HG02973 (cell line): Measurements from ENCODE around the gene TRDN.
A peak's percentile ranks its signal among the peaks of the same experiment; 100 is the strongest.
"Not testable (repeated sequence)": the region's sequence is repeated elsewhere in the genome, so short reads cannot be mapped to it uniquely, and the experiment has no call there.

ENCODE experiments used
- ATAC-seq: cut with Tn5 transposase; IDR thresholded peaks from one replicate; pipeline ENCODE4 v1.9.1; 2021; ENCODE audit warnings: moderate library complexity; ENCODE audit not compliant: unreplicated experiment

The TRDN gene

DNA sequence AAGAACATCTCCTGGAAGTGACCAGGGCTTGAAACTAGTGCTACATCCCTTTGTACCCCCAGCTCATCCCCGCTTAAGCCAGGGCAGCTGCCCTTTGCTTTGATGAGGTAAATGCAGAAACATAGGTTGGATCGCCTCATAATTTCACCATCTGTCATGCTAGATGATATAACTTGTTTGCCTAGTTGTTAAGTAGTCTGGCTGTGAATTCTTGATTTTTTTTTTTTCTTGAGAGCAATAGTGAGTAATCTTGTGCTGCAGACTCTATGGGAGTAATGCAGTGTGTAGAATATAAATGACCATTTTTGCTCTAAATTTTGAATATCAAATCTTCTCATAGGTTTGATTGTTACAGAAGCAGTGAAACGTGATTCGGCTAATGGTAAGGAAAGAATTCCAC is 4.1 kb downstream of the TRDN start:
- ATAC-seq: no peak

DNA sequence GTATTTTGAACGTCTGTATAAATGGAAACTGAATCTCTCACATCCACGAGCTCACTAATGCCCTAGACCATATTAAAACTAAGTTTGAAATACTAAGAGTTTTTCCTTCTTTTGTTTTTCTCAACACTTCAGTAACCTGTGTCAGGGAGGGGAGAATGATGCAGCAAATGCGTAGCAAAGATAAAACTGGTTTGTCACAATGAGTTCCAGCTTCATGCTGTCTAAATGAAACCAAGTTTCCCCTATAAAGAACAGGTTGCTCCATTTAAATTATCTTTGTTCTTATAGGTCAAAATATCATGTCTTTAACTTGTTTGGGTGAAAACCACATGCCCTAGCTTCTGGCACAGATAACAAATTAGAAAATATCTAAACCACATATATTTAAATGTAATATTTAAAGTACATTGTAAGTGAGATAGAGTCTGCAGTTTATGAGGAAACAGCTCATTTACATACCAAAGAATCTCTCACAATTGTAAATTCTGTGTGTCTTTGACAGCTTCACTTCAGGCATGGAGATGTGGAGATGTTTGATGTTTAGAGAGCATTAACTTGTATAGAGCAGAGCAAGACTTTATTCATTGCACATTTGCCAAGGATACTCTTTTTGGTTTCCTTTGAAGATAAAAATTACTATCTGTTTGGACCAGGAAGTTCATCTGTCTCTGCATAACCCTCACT is 7.3 kb downstream of the TRDN start:
- no peak for ATAC-seq

DNA sequence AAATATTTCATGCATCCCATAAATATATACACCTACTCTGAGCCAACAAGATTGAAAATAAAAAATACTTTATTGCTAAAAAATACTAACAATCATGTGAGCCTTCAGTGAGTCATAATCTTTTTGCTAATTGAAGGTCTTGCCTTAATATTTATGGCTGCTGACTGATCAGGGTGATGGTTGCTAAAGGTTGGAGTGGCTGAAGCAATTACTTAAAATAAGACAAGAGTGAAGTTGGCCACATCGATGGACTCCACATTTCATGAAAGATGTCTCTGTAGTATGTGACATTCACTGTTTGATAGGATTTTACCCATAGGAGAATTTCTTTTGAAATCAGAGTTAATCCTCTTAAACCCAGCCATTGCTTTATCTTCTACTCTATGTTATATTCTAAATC is 11.1 kb downstream of the TRDN start:
- no peak for ATAC-seq

DNA sequence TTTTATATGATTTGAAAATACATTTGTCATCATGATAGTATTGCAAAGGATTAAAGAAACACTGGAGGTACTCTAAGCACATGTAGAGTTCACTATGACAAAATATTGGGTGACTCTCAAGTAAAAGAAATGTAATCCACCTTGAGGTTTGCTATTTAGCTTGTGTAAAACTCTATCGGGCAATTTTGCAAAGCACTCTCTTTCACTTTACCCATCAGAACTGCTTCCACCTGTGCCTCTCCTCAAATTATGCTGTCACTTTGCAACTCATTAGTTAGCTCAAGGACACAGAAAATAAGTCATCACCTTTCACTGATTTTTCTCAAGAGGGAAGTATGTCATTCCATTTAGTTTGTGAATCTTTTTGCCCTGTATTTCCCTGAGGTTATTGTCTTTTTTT is 14.0 kb downstream of the TRDN start:
- ATAC-seq: no peak

DNA sequence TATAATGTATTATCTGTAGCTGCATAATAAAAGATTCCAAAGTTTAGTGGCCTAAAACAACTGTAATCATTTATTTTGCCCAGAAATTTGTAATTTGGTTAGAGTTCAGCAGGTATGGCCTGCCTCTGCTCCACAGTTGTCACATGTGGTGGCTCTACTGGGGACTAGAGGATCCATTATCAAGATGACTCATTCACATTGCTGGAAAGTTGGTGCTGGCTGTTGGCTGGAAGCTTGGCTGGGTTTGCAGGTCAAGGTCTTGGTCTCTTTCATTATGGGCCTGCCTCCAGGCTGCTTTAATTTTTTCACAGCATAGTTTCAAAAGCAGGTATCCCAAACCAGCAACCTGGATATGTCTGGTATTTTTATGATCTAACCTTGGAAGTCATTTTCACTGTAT is 17.6 kb downstream of the TRDN start:
- no peak for ATAC-seq

DNA sequence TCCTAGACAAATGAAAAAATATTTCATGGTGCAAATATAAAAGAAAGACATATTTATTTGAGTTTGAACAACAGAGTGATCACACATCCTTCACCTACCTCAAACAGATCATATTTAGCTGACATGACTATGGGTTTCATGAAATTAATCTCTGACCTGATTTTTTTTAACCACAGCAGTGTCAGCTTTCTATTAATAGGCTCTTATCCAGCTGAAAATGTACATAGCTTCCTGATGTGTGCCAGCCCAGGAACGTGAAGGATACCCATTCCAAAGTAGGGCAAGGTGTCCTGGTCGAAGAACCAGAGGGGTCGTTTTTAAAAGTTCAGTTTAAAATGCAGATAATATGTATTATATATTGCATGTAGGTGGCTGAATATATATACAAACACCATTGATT is 19.8 kb downstream of the TRDN start:
- ATAC-seq: no peak

DNA sequence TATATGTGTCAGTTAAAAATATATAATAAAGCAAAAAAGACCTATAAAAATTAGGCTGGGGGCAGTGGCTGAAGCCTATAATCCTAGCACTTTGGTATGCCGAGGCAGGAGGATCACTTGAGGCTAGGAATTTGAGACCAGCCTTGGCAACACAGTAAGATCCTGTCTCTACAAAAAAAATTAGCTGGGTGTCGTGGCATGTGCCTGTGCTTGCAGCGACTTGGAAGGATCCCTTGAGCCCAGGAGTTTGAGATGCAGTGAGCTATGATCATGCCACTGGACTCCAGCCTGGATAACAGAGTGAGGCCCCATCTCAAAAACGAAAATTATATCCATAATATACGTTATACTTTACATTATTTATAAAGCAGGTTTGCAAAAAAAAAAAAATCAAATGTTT is 20.7 kb downstream of the TRDN start:
- no peak for ATAC-seq

DNA sequence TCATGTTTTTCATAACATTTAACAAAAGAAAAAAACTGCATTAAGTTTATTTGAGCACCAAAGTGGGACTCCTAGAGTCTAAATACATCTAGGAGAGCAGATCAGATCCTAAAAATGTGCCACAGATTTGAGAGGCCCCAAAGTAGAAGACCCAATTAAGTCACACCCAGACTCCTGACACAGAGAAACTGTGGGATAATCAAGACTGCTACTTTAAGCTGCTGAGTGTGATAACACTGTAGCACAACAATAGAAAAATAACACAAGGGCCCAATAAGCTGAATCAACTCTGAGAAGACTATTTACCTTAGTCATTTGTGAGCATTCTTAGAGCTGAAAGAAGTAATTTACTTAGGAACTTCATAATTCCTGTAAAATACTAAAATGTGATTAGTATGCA is 26.0 kb downstream of the TRDN start:
- no peak for ATAC-seq

DNA sequence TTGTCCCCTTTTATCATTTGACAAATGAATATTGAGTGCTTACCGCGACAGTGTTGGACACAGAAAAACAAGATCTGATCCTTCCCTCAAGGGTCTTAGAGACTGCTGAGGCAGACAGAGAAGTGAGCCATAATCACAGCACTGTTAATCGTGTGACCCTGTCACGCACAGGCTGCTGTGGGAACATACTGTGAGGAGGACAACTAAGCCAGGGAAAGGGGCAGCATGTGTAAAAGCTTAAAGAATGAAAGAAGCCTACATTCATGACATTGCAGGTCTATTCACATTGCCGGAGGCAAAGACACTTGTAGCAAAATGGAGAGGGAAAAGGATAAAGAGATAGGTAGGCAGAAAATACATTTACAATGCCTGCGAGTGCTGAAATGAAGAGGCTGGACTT is 32.7 kb downstream of the TRDN start:
- ATAC-seq: no peak

DNA sequence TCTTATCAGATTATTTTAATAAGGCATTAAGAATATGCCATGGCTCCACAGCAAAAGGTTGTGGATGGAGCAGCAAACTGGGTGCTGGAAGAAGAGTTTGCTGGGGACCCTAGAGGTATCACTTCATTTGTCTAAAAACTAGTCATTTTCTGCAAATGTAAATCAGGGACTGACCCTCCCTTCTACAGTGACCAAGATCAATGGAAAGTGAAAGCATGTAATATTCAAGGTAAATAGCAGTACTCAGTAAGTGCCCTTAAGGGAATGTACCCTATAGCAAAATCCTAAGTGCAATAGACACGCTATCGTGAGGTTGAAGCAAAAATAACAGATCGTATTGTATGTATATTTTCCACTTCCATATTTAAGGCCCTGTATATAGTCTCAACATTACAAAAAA is 38.7 kb downstream of the TRDN start:
- ATAC-seq: peak; percentile 79

DNA sequence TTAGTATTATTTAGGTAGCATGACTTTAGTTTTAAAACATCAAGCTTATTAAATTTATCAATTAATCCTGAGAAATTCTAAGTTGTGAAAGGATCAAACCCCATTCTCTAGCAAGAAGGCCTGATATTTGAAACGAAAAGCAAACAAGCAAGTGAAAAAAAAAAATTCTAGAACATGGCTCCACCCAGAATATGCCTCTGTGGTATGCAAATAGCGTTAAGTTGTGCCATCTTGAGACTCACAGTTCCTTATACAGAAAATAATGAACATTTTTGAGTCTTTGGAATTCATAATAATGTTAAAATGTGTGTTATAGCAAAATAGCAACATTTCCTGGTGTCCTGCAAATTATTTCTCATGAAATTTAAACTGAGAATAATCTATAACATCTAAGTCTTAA is 42.0 kb downstream of the TRDN start:
- ATAC-seq: no peak

DNA sequence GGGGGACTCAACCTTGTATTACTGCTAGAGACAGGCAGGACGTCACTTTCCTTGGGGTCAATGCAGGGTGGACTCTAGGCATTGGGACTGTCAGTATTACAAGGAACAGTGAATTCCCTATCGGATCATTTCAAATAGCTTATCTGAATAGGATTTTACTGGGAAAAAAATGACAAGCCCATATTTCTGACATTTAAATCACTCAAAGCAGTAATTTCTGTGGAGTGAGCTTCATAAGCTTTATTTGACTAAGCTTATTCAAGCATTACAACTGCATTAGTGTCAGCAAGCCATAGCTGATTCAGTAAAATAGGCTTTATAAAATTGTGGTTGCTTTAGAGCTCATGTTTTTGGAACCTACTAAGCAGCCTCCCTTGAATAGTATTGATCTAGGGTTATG is 44.3 kb downstream of the TRDN start:
- no peak for ATAC-seq

DNA sequence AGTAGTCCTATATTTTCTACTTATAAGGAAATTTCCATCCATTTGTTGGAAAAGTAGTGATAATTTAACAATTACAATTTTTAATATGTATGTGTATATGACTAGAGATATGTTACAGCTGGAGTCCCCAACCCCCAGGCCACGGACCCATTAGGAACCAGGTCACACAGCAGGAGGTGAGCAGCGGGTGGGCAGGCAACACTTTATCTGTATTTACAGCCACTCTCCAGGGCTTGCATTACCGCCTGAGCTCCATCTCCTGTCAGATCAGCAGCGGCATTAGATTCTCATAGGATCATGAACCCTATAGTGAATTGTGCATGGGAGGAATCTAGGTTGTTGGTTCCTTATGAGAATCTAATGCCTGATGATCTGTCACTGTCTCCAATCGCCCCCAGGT is 46.8 kb downstream of the TRDN start:
- no peak for ATAC-seq

DNA sequence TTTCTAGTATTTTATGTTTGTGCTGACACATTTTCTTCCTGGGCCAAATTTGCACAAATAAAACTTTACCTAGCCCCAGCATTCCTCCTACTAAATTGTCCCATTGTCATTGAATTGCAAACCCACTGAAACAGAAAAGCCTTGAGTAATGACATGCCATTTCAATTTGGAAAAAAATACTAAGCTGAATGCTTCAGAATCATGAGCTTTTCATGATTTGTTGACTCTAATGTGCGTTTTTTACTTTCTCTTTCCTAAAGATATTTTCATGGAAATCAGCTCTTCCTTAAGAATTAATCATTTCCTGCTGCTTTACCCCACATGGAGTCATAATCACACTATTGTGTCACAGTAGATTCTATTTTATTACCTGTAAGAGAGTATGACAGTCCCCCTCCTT is 47.4 kb downstream of the TRDN start:
- ATAC-seq: no peak

DNA sequence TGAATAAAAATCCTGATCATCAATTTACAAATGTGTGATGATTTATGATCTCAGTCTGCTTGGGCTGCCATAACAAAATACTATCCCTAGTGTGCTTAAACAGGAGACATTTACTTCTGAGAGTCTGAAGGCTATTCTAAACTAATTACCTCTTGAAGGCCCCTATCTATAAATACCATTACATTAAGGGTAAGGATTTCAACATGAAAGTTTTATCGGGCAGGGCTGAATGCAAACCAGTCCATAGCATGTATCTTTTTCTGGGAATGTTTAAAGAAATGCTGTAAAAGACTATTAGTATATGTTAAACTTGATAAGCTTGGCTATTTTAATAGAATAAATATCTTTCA is 48.2 kb downstream of the TRDN start:
- no peak for ATAC-seq

DNA sequence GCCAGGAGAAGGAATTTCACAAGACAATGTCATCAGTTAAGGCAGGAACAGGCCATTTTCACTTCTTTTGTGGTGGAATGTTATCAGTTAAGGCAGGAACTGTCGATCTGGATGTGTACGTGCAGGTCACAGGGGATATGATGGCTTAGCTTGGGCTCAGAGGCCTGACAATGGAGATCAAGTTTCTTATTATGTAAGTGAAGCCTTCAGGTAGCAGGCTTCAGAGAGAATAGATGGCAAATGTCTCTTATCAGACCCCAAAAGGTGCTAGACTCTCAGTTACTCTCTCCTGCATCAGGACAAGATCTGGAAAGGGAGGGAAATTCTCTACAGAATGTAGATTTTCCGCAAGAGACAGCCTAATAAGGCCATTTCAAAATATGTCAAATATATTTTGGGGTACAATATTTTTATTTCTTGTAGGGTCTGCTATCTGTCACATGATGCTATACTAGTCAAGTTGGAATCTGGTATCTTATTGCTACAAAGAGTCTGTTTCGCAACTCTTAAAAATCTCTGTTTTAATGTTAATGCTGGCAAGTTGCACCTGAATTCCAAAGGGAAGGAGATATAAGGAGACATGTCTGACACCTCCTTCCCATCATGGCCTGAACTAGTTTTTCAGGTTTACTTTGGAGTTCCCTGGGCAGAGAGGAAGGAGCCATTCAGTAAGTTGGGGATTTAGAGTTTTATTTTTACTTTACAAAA is 48.8 kb downstream of the TRDN start:
- ATAC-seq: no peak

DNA sequence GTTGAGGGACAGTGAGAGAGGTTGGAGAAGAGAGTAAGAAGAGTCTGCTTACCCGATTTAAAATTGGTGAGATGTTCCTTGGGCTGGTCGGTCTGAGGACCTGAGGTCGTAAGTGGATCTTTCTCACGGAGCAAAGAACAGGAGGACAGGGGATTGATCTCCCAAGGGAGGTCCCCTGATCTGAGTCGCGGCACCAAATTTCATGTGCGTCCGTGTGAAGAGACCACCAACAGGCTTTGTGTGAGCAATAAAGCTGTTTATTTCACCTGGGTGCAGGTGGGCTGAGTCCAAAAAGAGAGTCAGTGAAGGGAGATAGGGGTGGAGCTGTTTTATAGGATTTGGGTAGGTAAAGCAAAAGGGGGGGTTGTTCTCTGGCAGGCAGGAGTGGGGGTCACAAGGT is 49.3 kb downstream of the TRDN start:
- not testable (repeated sequence) for ATAC-seq

DNA sequence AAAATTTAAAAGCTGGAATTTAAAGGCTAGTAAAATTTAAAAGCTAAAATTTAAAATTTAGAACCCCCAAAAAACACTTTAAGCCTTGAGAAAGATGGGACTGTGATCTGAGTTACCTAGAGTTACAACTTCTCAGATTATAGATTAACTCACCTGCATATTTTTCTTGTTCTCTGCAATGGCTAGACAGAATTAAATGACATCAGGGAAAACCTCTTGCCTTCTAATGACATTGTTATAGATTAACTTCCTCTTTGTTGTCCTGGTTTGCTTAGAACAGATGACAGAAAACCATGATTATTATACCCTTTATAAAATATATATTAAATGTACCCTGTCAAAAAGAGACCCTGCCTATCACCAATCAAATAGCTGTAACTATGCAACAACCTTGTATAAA is 56.4 kb downstream of the TRDN start:
- no peak for ATAC-seq

DNA sequence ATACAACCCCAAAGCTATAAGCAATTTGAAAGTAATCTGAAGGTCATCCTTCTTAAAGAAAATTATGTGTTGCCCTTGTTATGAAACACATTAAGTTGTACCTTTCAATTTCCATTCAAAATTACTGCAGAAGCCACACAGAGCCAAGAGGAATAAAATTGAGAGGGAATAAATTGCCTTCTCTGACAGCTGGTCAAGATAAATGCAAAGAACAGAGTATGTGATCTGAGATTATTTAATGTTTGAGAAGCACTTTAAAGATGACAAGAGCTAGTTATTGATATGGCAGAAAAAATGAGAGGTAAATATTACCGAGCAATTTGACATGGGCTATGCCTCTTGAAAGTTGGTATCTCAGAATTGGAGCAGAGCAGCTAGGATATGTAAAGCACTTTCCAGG is 61.6 kb downstream of the TRDN start:
- no peak for ATAC-seq

DNA sequence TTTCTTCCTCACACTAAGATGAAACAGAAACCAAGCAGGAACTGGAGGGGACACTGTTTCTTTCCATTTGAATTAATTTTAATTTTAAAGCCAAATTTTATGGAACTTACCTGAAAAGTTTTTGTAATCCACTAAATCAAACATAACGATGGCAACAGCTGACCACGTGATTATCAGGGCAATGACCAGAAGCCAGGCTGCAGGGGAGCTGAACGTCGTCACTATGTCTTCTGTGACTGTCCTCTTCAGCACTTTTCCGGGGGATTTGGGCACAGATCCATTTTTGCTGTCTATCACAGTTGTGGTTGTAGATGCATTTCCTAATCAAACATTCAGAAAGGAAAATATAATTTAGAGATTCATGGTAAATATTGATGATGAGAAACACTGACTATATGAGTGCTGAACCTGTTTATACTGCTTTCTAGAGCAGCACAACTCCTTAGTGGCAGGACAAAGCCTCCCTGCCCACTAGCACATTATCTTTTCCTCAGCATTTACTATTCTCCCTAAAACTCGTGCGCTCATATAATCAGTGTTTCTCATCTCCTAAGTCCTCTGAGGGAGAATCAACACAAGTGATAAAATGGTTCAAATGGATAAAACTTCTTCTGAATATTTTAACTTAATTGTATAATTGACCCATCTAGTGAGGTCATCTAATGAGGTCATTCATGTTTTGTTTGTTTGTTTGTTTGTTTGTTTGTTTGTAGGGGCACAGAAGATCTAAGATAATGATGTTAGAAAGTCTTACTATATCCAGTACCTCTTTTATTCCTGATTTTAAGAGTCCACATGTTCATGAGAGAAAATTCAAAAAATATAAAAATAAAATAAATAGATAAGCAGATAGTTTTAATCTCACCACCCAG is 65.7 kb downstream of the TRDN start:
- no peak for ATAC-seq

DNA sequence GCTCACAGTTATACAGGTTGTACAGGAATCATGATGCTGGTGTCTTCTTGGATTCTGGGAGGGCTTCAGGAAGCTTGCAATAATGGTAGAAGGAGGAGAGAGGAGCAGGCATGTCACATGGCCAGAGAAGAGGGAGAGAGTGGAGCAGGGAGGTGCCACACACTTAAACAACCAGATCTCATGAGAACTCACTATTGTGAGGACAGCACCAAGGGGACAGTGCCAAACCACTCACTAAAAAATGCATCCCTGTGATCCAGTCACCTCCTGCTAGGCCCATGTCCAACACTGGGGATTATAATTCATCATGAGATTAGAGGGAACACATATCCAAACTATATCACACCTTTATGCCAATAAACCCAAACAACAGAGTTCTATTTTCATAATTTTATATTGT is 67.2 kb downstream of the TRDN start:
- ATAC-seq: no peak

DNA sequence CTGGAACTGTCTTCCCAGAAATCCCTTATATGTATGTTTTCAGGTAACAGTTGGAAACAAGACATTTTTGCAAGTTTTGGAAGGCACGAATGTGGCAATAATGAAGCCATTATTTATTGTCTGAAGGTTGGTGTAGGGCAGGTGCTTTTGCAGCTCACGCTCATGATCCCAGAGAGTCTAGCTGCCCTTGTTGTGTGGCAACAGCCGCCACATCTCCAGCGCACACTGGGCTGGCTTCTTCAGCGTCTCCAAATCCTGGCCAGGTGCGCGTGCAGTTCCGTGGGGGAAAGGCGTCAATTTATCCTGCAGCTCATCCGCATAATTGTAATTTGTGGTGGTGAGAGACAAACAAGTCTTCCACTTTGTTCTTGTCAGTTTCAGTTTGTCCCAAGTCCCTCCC is 71.2 kb downstream of the TRDN start:
- ATAC-seq: no peak
